Measurements from ENCODE around the gene SLC45A1. TPM values are rescaled to one million over a fixed set of nuclear protein-coding genes. Genes with fewer than 3 reads are reported as not detected.

The SLC45A1 gene
- total RNA-seq, 1 experiment from 2014 or later: 13.8 TPM

DNA sequence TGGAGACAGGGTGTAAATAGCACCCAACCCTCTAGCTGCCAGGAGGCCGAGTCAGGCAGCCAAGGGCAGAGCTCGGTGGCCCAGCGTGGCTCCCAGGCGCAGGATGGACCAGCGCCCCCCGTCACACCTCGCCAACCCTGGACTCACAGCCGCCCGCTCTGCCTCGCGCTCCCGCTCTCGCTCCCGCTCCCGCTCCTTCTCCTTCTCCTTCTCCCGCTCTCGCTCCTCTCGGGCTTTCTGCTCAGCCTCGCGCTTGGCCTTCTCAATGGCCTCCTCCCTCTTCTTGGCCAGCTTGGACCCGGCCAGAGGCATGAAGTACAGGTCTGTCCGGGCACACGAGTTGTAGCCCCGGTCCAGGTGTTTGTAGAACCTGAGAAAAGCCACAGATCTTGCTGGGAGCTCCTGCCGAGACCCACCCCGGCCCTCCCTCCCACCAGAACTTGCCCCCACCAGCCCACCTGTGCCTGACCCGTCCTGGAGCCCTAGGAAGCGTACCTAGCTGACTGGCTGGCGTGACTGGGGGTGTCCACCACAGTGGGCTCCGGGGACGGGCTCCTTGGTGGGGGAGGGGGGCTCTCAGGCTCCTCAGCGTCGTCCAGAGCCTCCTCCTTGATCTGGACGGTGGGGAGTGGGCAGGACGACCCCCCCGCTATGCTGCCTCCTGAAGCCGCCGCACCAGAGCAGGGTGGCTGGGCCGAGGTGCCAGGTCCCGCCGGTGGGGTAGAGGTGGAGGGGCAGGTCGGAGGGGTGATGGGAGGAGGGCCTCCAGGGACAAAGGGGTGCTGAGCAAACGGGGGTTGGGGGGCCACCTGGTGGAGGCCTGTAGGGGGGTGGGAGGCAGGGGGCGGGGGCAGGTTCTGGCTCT, 41.9 kb downstream of the SLC45A1 start:
- Histone ChIP-seq H3K9ac (ENCODE audit: low read length) (no peak overlapping the region), H3K79me2 (ENCODE audit: insufficient read depth, low read length) (no peaks in the 10 kb centered on the region), H4K20me1 (ENCODE audit: insufficient read depth) (no peaks in the 10 kb centered on the region), H2AFZ (ENCODE audit: low read depth, low read length, poor library complexity, severe bottlenecking) (no peak overlapping the region), H3K4me2 (ENCODE audit: low read length) (no peak overlapping the region), H3K36me3 (ENCODE audit: control insufficient read depth in 1 of 2, insufficient read depth in 2 of 2, low read length in 2 of 2) (peaks cover 10 to 11% of the 10 kb centered on the region in 2 experiments; a peak in 3 of 4 replicates), H3K27ac (ENCODE audit: low read depth, low read length) (no peak overlapping the region), H3K27me3 (ENCODE audit: insufficient read depth, low read length) (no peaks in the 10 kb centered on the region), H3K4me1 (ENCODE audit: control insufficient read depth in 1 of 2, insufficient read depth in 2 of 2, low read length in 2 of 2) (no peaks in the 10 kb centered on the region), H3K9me2 (ENCODE audit: insufficient read depth) (no peaks in the 10 kb centered on the region), H3K4me3 (replicated peaks in 1 of 2; ENCODE audit: low read depth in 1 of 2, low read length in 2 of 2) (no peak overlapping the region), H3K9me3 (ENCODE audit: control insufficient read depth in 1 of 2, insufficient read depth in 1 of 2, low read depth in 1 of 2, low read length in 2 of 2) (no peaks in the 10 kb centered on the region)
- TF ChIP-seq SP1 (IDR thresholded peaks at IDR 0.05; ENCODE audit: low read depth): no peak
- ChIA-PET CTCF (interaction anchor here (1.1 kb wide), 1 partner anchor 11 kb away, joined by 3 read pairs; no protein-coding TSS in a partner anchor), RAD21 (ENCODE audit: low non-redundant PET in 1 of 2, low total read pairs in 2 of 2, uncharacterized antibody in 2 of 2, unreplicated experiment in 2 of 2) (no interaction called here), POLR2A (no interaction called here)
- no TSS peak for BruUV-seq (replicated peaks)
- no peak for DNase-seq (ENCODE audit: low read depth, low spot score)
- no peak for ATAC-seq
- intact Hi-C loops (cut with micrococcal nuclease): no loop called here

DNA sequence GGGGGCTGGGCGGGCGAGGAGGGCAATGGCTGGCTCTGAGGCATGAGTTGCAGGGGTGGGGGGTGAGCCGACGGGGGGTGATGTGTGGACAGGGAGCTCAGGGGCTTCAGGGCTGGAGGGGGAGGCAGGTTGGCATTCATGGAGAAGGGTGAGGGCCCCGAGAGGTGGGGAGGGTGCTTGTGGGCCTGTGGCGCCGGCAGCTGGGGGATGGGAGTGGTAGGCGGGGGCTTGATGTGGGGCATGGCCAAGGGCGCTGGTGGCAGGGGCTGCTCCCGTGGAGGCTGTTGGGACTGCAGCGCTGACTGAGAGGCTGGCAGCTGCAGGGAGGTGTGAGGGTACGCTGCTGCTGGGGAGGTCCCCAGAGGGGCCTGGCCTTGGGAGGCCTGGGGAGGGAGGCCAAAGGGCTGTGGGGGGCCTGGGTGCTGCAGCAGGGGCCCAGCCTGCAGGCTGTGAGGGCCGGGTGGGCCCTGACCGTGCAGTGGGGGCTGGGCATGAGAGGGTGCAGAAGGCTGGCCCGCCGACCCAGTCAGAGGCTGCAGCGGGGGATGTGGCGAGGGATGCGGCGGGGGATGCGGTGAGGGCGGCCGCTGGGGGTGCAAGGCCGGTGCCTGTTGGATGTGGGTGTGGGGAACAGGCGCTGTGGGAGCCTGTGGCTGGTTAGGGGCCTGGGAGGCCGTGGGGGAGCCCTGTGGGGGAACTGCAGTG, 42.7 kb downstream of the SLC45A1 start:
- Histone ChIP-seq H4K20me1 (ENCODE audit: insufficient read depth) (no peaks in the 10 kb centered on the region), H3K79me2 (ENCODE audit: insufficient read depth, low read length) (no peaks in the 10 kb centered on the region), H3K4me3 (replicated peaks in 1 of 2; ENCODE audit: low read depth in 1 of 2, low read length in 2 of 2) (no peak overlapping the region), H2AFZ (ENCODE audit: low read depth, low read length, poor library complexity, severe bottlenecking) (no peak overlapping the region), H3K27ac (ENCODE audit: low read depth, low read length) (no peak overlapping the region), H3K4me2 (ENCODE audit: low read length) (no peak overlapping the region), H3K4me1 (ENCODE audit: control insufficient read depth in 1 of 2, insufficient read depth in 2 of 2, low read length in 2 of 2) (no peaks in the 10 kb centered on the region), H3K36me3 (ENCODE audit: control insufficient read depth in 1 of 2, insufficient read depth in 2 of 2, low read length in 2 of 2) (peaks cover 10 to 13% of the 10 kb centered on the region in 2 experiments; a peak in 3 of 4 replicates), H3K9me2 (ENCODE audit: insufficient read depth) (no peaks in the 10 kb centered on the region), H3K9ac (ENCODE audit: low read length) (no peak overlapping the region), H3K9me3 (ENCODE audit: control insufficient read depth in 1 of 2, insufficient read depth in 1 of 2, low read depth in 1 of 2, low read length in 2 of 2) (no peaks in the 10 kb centered on the region), H3K27me3 (ENCODE audit: insufficient read depth, low read length) (no peaks in the 10 kb centered on the region)
- CTCF ChIA-PET: no interaction called here
- RAD21 ChIA-PET (ENCODE audit: low non-redundant PET in 1 of 2, low total read pairs in 2 of 2, uncharacterized antibody in 2 of 2, unreplicated experiment in 2 of 2): no interaction called here
- DNase-seq (ENCODE audit: low read depth, low spot score) (no peak), ATAC-seq (no peak)
- intact Hi-C loops (cut with micrococcal nuclease): no loop called here
- no TSS peak for BruUV-seq (replicated peaks)
- POLR2A ChIA-PET: no interaction called here
- TF ChIP-seq, protein P1, sequence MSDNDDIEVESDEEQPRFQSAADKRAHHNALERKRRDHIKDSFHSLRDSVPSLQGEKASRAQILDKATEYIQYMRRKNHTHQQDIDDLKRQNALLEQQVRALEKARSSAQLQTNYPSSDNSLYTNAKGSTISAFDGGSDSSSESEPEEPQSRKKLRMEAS (IDR thresholded peaks at IDR 0.05): no peak
- no peak for TF ChIP-seq SP1 (IDR thresholded peaks at IDR 0.05; ENCODE audit: low read depth)
- no peak for TF ChIP-seq FOSL1 (IDR thresholded peaks at IDR 0.05; ENCODE audit: low read depth)
- no peak for TF ChIP-seq YY1 (IDR thresholded peaks at IDR 0.05; ENCODE audit: extremely low read depth, insufficient replicate concordance, low read depth, low read length)
- TF ChIP-seq, protein P2, sequence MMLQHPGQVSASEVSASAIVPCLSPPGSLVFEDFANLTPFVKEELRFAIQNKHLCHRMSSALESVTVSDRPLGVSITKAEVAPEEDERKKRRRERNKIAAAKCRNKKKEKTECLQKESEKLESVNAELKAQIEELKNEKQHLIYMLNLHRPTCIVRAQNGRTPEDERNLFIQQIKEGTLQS (IDR thresholded peaks at IDR 0.05): no peak
- TF ChIP-seq CEBPB (IDR thresholded peaks at IDR 0.05; ENCODE audit: low read depth): no peak
- no peak for TF ChIP-seq ELF1 (IDR thresholded peaks at IDR 0.05; ENCODE audit: borderline replicate concordance, low read depth)
- TF ChIP-seq JUND (IDR thresholded peaks at IDR 0.05): no peak
- TF ChIP-seq EGR1 (IDR thresholded peaks at IDR 0.05; ENCODE audit: low read depth): no peak
- no peak for TF ChIP-seq EZH2phosphoT487 (IDR thresholded peaks at IDR 0.05; ENCODE audit: borderline replicate concordance)
- TF ChIP-seq, protein P3, sequence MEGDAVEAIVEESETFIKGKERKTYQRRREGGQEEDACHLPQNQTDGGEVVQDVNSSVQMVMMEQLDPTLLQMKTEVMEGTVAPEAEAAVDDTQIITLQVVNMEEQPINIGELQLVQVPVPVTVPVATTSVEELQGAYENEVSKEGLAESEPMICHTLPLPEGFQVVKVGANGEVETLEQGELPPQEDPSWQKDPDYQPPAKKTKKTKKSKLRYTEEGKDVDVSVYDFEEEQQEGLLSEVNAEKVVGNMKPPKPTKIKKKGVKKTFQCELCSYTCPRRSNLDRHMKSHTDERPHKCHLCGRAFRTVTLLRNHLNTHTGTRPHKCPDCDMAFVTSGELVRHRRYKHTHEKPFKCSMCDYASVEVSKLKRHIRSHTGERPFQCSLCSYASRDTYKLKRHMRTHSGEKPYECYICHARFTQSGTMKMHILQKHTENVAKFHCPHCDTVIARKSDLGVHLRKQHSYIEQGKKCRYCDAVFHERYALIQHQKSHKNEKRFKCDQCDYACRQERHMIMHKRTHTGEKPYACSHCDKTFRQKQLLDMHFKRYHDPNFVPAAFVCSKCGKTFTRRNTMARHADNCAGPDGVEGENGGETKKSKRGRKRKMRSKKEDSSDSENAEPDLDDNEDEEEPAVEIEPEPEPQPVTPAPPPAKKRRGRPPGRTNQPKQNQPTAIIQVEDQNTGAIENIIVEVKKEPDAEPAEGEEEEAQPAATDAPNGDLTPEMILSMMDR (IDR thresholded peaks at IDR 0.05 in 2 of 3, conservative IDR thresholded peaks at IDR 0.05 in 1 of 3; ENCODE audit: borderline replicate concordance in 1 of 3, insufficient read depth in 1 of 3, low read depth in 2 of 3, low read length in 2 of 3): no peak
- TF ChIP-seq CBX3 (IDR thresholded peaks at IDR 0.05; ENCODE audit: low read depth): no peak
- no peak for TF ChIP-seq SRF (IDR thresholded peaks at IDR 0.05; ENCODE audit: low read depth)
- TF ChIP-seq, protein P4, sequence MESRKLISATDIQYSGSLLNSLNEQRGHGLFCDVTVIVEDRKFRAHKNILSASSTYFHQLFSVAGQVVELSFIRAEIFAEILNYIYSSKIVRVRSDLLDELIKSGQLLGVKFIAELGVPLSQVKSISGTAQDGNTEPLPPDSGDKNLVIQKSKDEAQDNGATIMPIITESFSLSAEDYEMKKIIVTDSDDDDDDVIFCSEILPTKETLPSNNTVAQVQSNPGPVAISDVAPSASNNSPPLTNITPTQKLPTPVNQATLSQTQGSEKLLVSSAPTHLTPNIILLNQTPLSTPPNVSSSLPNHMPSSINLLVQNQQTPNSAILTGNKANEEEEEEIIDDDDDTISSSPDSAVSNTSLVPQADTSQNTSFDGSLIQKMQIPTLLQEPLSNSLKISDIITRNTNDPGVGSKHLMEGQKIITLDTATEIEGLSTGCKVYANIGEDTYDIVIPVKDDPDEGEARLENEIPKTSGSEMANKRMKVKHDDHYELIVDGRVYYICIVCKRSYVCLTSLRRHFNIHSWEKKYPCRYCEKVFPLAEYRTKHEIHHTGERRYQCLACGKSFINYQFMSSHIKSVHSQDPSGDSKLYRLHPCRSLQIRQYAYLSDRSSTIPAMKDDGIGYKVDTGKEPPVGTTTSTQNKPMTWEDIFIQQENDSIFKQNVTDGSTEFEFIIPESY (IDR thresholded peaks at IDR 0.05; ENCODE audit: extremely low read depth, insufficient replicate concordance, low read length): no peak
- TF ChIP-seq POLR2A (IDR thresholded peaks at IDR 0.05; ENCODE audit: borderline replicate concordance, extremely low read depth, insufficient read depth, insufficient read length): no peak

Measured in HCT116 (cell line).